Stimulated activated CD8-positive, alpha-beta memory T cell treated with anti-CD3 and anti-CD28 coated beads, Interleukin-12 subunit alpha, Interleukin-12 subunit beta, amount 100 ng/mL, for 24 hours (primary cell): ENCODE results near the gene CARD6.
"Not testable (repeated sequence)": the region's sequence is repeated elsewhere in the genome, so short reads cannot be mapped to it uniquely, and the experiment has no call there.

Source experiments
- DNase-seq: peaks from one replicate; pipeline ENCODE4 v3.0.0-alpha.2; 2020; ENCODE audit errors: extremely low read depth

CARD6 gene, protein sequence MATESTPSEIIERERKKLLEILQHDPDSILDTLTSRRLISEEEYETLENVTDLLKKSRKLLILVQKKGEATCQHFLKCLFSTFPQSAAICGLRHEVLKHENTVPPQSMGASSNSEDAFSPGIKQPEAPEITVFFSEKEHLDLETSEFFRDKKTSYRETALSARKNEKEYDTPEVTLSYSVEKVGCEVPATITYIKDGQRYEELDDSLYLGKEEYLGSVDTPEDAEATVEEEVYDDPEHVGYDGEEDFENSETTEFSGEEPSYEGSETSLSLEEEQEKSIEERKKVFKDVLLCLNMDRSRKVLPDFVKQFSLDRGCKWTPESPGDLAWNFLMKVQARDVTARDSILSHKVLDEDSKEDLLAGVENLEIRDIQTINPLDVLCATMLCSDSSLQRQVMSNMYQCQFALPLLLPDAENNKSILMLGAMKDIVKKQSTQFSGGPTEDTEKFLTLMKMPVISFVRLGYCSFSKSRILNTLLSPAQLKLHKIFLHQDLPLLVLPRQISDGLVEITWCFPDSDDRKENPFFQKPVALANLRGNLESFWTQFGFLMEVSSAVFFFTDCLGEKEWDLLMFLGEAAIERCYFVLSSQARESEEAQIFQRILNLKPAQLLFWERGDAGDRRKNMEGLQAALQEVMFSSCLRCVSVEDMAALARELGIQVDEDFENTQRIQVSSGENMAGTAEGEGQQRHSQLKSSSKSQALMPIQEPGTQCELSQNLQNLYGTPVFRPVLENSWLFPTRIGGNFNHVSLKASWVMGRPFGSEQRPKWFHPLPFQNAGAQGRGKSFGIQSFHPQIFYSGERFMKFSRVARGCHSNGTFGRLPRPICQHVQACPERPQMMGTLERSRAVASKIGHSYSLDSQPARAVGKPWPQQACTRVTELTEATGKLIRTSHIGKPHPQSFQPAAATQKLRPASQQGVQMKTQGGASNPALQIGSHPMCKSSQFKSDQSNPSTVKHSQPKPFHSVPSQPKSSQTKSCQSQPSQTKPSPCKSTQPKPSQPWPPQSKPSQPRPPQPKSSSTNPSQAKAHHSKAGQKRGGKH

DNA sequence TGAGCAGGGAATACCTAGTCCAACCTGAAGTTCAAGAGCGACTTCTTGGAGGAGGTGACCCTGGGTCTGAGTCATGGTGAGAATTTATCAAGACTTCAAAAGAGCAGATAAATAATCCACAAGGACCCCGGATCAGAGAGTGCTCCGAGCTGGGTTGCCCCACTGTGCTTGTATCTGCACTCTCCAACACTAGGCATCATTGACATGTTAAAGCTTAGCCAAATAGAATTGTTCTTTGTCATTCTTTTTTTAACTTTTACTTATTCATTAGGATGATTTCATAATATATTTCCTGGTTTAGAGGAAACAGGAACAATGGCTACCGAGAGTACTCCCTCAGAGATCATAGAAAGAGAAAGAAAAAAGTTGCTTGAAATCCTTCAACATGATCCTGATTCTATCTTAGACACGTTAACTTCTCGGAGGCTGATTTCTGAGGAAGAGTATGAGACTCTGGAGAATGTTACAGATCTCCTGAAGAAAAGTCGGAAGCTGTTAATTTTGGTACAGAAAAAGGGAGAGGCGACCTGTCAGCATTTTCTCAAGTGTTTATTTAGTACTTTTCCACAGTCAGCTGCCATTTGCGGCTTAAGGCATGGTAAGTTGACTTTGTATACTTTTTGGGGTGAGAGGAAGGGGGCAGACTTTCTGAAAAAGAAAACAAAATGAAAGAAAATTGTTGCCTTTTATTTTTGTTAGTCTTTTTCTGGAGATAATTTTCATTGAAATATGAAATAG, at the start of gene CARD6:
CARD6 (plus strand) TSS at position 300 of the 738 bp plus-strand sequence; CDS start at position 316, 16 bp downstream.
- DNase-seq: no peak

DNA sequence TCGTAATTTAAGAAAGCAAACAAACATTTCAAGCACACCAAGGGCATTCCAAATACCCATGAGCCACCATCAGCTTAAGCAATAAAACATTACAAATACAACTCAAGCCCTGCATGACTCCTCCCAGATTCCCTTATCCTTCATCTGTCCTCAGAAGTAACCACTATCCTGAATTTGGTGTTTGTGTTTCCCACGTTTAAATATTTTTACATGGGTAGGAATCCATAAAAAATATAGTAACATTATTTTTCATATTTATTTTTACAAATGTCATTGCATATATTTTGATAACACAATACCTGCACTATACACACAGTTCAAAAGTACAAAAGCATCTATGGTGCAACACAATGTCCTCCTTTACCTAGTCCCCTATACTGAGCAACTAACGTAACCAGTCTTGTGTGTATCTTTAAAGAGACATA, 49.4 kb upstream of the CARD6 start:
- no peak for DNase-seq

DNA sequence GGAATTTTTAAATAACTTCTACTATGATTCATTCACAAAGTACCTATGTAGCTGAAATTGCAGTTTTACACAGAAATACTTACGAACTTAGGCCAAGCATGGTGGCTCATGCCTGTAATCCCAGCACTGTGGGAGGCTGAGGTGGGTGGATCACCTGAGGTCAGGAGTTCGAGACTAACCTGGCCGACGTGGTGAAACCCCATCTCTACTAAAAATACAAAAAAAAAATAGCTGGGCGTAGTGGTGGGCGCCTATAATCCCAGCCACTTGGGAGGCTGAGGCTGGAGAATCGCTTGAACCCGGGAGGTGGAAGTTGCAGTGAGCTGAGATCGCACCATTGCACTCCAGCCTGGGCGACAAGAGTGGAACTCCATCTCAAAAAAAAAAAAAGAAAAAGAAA, 48.5 kb upstream of the CARD6 start:
- DNase-seq: not testable (repeated sequence)

DNA sequence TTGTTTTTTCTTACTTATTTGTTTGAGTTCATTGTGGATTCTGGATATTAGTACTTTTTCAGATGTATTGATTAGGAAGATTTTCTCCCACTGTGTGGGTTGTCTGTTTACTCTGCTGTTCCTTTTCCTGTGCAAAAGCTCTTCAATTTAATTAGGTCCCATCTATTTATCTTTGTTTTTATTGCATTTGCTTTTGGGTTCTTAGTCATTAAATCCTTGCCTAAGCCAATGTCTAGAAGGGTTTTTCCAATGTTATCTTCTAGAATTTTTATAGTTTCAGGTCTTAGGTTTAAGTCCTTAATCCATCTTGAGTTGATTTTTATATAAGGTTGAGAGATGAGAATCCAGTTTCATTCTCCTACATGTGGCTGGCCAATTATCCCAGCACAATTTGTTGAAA, 46.8 kb upstream of the CARD6 start:
- DNase-seq: not testable (repeated sequence)

DNA sequence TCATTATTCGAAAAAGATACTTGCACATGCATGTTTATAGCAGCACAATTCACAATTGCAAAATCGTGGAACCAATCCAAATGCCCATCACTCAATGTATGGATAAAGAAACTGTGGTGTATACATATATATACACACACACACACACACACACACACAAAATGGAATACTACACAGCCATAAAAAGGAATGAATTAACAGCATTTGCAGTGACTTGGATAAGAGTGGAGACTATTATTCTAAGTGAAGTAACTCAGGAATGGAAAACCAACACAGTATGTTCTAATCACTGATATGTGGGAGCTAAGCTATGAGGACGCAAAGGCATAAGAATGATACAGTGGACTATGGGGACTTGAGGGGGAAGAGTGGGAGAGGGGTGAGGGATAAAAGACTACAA, 46.3 kb upstream of the CARD6 start:
- DNase-seq: not testable (repeated sequence)

DNA sequence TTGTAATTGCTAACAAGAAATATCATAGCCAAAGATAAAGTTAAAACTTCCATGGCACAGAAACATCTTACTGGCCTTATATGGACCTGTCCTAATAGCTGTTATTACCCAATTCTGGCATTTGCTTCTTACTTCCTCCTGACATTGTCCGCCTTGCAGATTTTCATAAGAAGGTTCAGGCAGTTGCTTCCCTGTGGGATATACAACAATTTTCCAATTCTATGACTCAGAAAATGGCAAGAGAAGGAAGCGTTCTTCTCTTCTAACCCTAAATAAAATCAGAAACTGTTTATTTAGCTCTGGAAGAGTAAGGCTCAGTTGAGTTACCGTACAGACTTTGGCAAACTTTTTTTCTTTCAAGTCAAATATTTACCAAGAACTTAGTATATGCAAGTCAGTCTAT, 44.7 kb upstream of the CARD6 start:
- no peak for DNase-seq

DNA sequence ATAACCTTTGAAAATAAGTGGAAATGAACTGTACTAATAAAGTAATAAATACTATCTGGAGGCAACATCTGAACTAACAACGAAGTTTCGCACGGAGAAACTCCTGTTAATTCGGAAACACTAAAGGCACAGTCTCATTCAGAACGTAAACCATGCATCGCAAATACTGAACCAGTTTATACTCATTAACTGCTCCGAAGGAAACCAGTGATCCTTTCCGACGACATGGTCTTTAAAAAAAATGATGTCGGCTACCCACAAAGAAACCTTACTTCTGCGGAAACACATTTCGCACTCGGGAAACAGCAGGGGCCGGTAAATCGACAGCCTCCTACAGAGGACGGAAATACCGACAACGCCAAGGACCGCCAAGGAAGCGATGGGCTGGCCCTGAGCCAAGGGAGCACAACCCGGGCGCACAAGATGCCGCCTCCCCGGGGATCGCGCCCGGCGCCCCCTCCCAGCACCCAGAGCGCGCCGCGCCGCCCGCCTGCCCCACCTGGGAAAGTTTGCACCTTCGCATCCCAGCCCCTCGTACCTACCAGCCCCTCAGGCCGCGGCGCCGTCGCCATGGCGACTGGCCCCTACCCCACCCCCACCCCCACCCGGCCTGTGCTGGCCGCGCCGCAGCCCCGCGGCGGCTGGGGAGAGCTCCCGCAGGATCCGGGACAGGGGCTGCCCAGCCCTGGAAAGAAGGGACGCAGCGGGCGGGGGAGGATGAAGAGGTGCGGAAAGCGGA, 43.7 kb upstream of the CARD6 start:
- DNase-seq: peak; percentile 55

DNA sequence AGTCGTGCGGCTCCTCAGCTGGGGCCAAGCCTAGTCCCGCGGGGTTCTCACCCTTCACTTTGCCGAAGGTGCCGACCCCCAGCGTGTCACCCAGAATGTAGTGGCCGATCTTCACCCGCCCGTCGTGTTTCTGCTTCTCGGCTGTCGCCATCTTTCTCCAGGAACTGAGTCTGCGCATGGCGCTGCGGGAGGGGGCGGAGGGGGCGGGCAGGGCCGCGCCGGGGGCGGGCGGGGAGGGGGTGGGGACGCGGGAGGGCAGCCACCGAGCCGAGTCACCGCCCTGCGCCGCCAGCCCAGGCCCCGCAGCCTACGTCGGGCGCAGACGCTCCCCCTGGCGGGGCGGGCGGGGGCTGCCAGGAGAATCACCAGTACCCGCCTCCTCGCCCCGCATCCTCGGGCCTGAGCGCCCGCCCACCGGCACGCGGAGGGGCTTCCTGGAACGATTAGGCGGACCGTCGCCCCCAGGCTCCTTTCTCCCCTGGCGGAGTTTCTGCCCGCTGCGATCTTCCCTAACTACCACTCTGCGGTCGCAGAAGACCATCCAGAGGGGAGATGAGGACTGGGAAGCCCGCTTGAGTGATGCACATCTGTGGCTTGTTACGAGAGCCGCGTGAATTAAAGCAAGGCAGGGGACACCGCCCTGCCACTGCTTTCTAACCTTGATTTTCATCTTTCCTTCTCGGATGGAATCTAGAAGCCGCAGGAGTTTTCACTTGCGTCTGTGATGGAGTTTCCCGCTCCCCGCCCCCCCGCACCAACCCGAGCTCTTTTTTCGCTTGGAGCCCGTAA, 43.0 kb upstream of the CARD6 start, which contains the start of gene PRKAA1:
PRKAA1 (minus strand) TSS at position 363 of the 789 bp plus-strand sequence; CDS start at position 178, 185 bp downstream.
- DNase-seq: peak; percentile 76

DNA sequence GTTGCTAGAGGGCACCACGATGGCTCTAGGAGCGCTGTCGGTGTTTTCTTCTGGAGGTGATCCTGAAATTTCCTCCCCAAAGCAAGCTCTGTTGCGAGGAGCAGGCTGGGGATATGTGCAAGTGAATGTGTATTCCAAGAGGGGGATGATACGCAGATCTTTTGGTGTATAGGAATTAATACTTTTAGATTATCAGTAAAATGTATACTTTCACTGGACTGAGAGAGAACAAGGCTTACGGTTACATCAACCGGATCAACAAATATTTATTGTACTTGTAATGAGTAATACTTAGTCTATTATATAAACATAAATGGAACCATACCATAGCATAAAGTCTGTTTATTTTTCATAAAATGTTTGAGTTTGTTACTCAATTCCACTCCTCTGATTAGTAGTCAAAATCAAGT, 42.4 kb upstream of the CARD6 start:
- DNase-seq: no peak

DNA sequence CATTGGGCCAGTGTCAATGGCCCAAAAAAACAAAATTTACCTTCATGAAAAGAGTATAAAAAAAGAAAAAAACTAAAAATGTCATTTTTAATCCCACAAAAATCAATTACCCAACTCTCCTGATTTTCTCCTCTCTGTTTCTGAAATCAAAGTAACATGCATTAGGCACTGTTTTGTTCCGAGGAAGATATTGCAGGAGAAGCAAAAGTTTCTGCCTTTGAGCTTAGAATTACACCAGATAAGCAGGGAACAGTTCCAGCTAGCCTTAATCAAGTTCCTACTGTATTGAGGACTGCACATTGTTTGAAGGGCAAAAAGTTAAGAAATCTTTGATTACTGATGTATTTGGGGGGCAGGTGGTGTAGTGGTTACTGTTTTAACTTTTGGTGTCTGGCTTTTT, 41.9 kb upstream of the CARD6 start:
- no peak for DNase-seq

DNA sequence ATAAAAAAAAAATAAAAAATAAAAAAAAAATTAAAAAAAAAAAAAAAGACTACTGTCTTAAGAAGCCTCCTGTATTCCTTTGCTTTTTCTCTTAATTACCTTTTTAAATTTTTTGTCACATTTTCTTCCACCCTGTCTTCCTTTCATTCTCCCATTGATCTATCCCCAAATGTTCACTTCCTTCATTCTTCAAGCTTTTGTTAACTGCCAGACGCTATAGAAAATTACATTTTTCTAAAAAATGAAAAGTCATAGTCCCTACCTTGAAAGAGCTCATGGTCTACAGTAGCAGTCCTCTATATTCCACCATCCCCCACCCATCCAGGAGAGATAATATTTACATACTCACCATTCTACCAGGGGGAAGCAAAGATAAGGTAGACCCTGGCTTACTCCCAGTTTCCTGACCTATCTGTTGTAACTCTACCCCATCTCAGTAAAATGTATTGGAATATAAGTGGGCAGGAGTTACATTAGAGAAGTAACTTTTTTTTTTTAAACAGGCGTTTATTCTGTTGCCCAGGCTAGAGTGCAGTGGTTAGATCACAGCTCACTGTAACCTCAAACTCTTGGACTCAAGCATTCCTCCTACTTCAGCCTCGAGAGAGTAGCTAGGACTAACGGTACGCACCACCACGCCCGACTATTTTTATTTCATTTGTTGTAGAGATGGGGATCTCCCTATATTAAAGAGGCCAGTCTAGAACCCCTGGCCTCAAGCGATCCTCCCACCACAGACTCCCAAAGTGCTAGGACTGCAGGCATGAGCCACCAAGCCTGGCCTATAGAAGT, 39.2 kb upstream of the CARD6 start:
- no peak for DNase-seq

DNA sequence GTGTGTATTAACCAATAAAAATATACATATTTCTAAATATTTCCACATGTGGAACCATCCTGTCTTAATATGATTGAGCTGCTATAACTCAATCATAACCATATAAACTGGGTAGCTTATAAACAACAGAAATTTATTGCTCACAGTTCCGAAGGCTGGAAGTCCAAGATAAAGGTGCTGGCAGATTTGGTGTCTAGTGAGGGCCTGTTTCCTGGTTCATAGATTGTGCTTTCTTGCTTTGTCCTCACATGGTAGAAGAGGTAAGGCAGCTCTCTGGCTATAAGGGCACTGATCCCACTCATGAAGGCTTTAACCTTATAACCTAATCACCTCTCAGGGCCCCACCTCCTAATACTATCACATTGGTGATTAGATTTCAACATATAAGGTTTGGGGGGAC, 29.0 kb upstream of the CARD6 start:
- DNase-seq: no peak

DNA sequence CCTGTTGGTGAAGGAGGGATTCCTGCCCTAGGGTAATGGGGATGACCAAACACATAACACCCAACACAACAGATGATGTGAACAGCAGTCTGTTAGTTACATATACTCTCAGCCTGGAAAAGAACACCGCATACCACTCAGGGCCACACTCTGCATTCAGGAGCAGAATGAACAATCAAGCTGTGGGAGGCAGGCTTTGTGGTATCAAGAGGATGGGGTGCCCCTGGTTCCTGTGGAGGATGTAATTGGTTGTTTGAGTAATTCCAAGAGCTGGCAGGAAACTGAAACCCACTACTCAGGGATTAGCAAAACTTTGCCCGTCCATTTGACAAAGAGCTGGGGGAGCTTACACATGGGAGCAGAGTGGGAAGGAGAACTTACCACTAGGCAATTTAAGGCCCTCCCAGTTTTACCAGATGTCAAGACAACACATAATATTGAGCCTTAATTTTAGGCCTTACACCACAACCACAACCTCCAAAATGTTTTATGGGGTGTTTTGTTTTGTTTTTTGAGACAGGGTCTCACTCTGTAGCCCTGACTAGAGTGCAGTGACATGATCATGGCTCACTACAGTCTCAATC, 27.4 kb upstream of the CARD6 start:
- no peak for DNase-seq

DNA sequence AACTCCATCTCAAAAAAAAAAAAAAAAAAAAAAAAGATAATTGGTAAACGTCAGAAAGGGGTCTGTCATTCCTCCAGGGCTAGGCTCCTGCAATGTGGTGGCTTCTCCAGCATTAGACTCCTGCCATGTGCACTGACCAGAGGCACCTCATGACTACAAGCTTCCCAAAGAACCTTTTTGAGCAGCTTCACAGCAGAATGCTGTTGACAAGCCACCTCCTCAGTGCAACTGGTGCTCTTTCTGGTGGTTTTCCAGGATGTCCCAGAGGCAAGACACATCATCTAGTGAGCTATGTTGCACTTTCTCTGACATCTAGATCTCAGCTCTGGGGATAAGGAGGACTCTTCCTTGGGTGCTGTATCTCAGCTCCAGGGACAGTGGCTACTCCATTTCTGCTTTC, 17.7 kb upstream of the CARD6 start:
- DNase-seq: no peak

DNA sequence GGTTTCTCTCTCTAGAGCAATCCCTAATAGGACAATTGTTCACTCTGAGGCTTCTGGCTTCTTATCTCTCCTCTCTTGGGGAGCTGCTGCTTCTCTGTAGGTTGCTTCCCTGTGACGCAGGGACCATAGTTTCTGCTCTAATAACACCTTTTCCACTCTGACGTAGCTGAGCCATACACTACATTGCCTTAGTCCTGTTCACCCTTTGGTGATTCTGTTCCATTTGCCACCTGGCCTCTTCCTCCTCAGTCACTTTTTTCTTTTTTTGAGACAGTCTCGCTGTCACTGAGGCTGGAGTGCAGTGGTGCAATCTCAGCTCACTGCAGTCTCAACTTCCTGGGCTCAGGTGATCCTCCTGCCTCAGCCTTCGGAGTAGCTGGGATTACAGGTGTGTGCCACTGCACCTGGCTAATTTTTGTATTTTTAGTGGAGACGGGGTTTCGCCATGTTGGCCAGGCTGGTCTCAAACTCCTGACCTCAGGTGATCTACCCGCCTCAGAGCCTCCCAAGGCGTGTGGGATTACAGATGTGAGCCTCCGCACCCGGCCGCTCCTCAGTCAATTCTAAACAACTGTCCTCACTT, 15.6 kb upstream of the CARD6 start:
- DNase-seq: not testable (repeated sequence)

DNA sequence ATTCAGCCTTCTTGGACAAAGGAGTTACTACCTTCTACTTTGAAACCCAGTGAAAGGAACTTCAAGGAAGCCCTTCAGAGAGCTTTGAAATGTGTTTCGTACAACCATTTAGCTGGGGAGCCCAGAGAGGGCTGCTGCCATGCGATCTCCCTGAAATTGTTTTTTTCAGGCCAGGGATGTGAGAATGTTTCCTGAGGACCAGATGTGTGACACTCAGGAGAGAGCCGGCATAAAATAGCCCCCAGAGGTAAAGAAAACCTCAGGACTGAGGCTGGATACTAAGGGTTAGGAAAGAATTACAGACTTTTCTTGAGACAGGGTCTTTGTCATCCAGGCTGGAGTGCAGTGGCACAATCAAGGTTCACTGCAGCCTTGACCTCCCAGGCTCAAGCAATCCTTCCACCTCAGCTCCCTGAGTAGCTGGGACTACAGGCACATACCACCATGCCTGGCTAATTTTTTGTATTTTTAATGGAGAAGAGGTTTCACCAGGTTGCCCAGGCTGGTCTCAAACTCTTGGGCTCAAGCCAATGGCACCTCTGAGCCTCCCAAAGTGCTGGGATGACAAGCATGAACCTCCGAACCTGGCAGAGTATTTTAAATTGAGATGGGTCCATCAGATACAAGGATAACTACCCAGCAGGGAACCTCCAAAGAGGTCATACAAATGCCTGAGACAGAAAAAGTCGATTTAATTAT, 14.5 kb upstream of the CARD6 start:
- no peak for DNase-seq

DNA sequence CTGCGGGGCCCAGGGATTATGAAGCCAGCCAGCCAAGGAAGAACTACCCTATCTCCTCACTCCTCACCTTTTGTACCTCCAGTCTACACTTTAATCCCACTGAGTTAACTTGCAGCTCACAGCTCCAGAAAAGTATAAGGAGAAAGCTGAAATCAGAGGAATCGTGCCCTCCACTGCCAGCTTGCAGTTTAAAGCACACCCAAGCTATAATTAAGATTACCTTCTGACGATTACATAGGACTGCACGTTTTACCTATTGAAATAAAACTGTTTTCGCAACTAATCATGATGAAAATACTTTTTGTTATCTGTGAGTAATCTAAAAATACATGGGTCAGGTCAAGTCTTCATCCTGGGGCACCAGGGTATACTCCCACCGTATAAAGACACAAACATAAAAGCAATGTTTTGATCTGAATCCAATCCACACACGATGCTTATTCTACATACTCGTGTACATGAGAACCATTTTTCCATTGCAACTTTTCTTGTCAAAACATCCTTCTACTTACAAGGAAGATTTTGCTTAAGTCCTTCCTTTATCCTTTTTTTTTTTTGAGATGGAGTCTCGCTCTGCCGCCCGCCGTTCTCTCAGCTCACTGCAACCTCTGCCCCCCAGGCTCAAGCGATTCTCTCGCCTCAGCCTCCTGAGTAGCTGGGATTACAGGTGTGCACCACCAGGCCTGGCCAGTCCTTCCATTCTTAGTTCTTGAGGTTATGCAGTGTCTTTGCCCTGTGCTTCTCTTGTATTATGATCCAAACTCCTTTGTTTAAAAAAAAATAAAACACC, 13.8 kb upstream of the CARD6 start:
- DNase-seq: no peak
